ENCODE measurements around the gene FOXQ1. TPM values are rescaled to one million over a fixed set of nuclear protein-coding genes. Genes with fewer than 3 reads are reported as not detected.

Gene FOXQ1
- total RNA-seq, 4 donors from 2014 or later, result 0.45 to 5.5 (median 1.7) TPM

- TF ChIP-seq POLR2A (IDR thresholded peaks at IDR 0.05), result no peak
- no peak for TF ChIP-seq CTCF (IDR thresholded peaks at IDR 0.05)
- Histone ChIP-seq H3K4me1 (peaks cover 4 to 27% of the 10 kb centered on the region in 2 donors), H3K27me3 (no peaks in the 10 kb centered on the region), H3K36me3 (no peaks in the 10 kb centered on the region), H3K9me3 (no peaks in the 10 kb centered on the region), H3K4me3 (replicated peaks in 1 of 3) (peak overlapping the region; percentile 5 to 36 (median 17)), H3K27ac (peak overlapping the region; percentile 68 to 85 (median 80))
- DNase-seq, result no peak
- intact Hi-C loops (cut with DNase I), result no loop called here
- 0% methylated on average over 11 of the region's 25 CpGs; no CpG with 5 or more reads in 1 of the 2 donors for WGBS, 2 donors
Observed at GRCh38 chr6:1312203-1312472, 240 bp downstream of the FOXQ1 start.

DNA sequence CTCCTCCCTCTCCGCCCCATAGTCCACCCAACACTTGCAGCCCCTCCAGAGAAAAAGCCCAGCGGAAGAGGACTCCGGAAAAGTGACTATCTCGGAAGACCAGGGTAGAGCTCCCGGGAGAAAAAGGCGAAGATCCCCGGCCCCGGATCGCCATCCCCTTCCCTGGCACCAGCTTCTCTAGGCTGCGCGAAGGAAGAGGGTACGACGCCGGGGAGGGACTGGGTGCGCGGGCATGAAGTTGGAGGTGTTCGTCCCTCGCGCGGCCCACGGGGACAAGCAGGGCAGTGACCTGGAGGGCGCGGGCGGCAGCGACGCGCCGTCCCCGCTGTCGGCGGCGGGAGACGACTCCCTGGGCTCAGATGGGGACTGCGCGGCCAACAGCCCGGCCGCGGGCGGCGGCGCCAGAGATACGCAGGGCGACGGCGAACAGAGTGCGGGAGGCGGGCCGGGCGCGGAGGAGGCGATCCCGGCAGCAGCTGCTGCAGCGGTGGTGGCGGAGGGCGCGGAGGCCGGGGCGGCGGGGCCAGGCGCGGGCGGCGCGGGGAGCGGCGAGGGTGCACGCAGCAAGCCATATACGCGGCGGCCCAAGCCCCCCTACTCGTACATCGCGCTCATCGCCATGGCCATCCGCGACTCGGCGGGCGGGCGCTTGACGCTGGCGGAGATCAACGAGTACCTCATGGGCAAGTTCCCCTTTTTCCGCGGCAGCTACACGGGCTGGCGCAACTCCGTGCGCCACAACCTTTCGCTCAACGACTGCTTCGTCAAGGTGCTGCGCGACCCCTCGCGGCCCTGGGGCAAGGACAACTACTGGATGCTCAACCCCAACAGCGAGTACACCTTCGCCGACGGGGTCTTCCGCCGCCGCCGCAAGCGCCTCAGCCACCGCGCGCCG is 822 bp downstream of the FOXQ1 start:
- H3K27ac ChIP-seq, result peak overlapping the region; percentile 68 to 85 (median 80)
- WGBS, 2 donors, result 0 to 8% methylated on average over 2 to 7 of the region's 109 CpGs
- no peak for TF ChIP-seq POLR2A (IDR thresholded peaks at IDR 0.05)
- peak in 1 of 6 experiments; percentile 17 for TF ChIP-seq CTCF (IDR thresholded peaks at IDR 0.05)
- peaks cover 4 to 27% of the 10 kb centered on the region in 2 donors for H3K4me1 ChIP-seq
- peak overlapping the region; percentile 5 to 36 (median 17) for H3K4me3 ChIP-seq (replicated peaks in 1 of 3)
- no peaks in the 10 kb centered on the region for H3K27me3 ChIP-seq
- intact Hi-C loops (cut with DNase I), result no loop called here
- no peaks in the 10 kb centered on the region for H3K36me3 ChIP-seq
- H3K9me3 ChIP-seq, result no peaks in the 10 kb centered on the region
- DNase-seq, result peak; percentile 51 to 57

- H3K27me3 ChIP-seq, result no peaks in the 10 kb centered on the region
- peak overlapping the region in 1 of 3 donors; percentile 36 for H3K4me3 ChIP-seq (replicated peaks in 1 of 3)
- no peaks in the 10 kb centered on the region for H3K9me3 ChIP-seq
- intact Hi-C loops (cut with DNase I), result no loop called here
- peaks cover 4 to 27% of the 10 kb centered on the region in 2 donors for H3K4me1 ChIP-seq
- peak; percentile 7 to 19 for DNase-seq
- no peaks in the 10 kb centered on the region for H3K36me3 ChIP-seq
- WGBS, 2 donors, result no CpG with 5 or more reads among the region's 64 CpGs
- peak overlapping the region in 1 of 3 donors; percentile 85 for H3K27ac ChIP-seq
- TF ChIP-seq POLR2A (IDR thresholded peaks at IDR 0.05), result peak; percentile 37 to 44
- no peak for TF ChIP-seq CTCF (IDR thresholded peaks at IDR 0.05)
Observed at GRCh38 chr6:1313384-1313766, 1.5 kb downstream of the FOXQ1 start.

- peak; percentile 51 to 74 for DNase-seq
- intact Hi-C loops (cut with DNase I), result no loop called here
- Histone ChIP-seq H3K4me3 (replicated peaks in 1 of 3) (peak overlapping the region in 1 of 3 donors; percentile 15), H3K4me1 (peaks cover 4 to 24% of the 10 kb centered on the region in 2 donors), H3K27ac (no peak overlapping the region), H3K9me3 (no peaks in the 10 kb centered on the region), H3K27me3 (no peaks in the 10 kb centered on the region), H3K36me3 (no peaks in the 10 kb centered on the region)
- peak in 4 of 6 experiments; percentile 77 to 90 (median 82) for TF ChIP-seq CTCF (IDR thresholded peaks at IDR 0.05)
- no peak for TF ChIP-seq POLR2A (IDR thresholded peaks at IDR 0.05)
- WGBS, 2 donors, result 12 to 15% methylated on average over 29 to 33 of the region's 45 CpGs
Observed at GRCh38 chr6:1313767-1314503, 2.0 kb downstream of the FOXQ1 start.
